ENCODE data around the gene LRRC61.

The LRRC61 gene

DNA sequence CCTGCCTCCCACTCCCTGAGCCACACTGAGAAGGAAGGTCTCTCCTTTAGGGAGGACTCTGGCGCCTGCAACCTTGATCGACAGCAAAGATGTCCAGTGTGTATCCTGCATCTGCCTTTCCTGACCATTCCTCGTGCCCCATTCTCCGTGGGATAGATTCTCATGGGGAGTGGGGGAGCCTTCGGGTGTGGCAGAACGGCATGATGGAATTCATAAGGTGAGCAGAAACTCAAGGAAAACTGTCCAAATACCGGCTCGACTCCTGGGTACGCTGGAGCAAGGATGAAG lies 18.9 kb downstream of the LRRC61 start:
- ChIA-PET POLR2A (no interaction called here), CTCF (no interaction called here)
- TF ChIP-seq ZNF544 (tag by site-specific recombination; IDR thresholded peaks at IDR 0.05) (no peak), ZNF266 (tag by site-specific recombination; IDR thresholded peaks at IDR 0.05; ENCODE audit: low read depth) (no peak), ZSCAN16 (tag by site-specific recombination; IDR thresholded peaks at IDR 0.05) (no peak), ZNF777 (tag by site-specific recombination; IDR thresholded peaks at IDR 0.05; ENCODE audit: borderline replicate concordance) (no peak), ZNF530 (tag by site-specific recombination; IDR thresholded peaks at IDR 0.05; ENCODE audit: low read depth) (no peak), ZNF580 (tag by site-specific recombination; IDR thresholded peaks at IDR 0.05) (no peak), KLF16 (tag by site-specific recombination; IDR thresholded peaks at IDR 0.05) (no peak), ZNF621 (tag by site-specific recombination; IDR thresholded peaks at IDR 0.05) (no peak), ZNF426 (tag by site-specific recombination; IDR thresholded peaks at IDR 0.05) (no peak), ZNF639 (tag by site-specific recombination; IDR thresholded peaks at IDR 0.05) (no peak), ZNF433 (tag by site-specific recombination; IDR thresholded peaks at IDR 0.05; ENCODE audit: low read depth) (no peak)
- TF ChIP-seq, protein P1, sequence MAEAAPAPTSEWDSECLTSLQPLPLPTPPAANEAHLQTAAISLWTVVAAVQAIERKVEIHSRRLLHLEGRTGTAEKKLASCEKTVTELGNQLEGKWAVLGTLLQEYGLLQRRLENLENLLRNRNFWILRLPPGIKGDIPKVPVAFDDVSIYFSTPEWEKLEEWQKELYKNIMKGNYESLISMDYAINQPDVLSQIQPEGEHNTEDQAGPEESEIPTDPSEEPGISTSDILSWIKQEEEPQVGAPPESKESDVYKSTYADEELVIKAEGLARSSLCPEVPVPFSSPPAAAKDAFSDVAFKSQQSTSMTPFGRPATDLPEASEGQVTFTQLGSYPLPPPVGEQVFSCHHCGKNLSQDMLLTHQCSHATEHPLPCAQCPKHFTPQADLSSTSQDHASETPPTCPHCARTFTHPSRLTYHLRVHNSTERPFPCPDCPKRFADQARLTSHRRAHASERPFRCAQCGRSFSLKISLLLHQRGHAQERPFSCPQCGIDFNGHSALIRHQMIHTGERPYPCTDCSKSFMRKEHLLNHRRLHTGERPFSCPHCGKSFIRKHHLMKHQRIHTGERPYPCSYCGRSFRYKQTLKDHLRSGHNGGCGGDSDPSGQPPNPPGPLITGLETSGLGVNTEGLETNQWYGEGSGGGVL (tag by site-specific recombination; IDR thresholded peaks at IDR 0.05), result no peak
- TF ChIP-seq, protein P2, sequence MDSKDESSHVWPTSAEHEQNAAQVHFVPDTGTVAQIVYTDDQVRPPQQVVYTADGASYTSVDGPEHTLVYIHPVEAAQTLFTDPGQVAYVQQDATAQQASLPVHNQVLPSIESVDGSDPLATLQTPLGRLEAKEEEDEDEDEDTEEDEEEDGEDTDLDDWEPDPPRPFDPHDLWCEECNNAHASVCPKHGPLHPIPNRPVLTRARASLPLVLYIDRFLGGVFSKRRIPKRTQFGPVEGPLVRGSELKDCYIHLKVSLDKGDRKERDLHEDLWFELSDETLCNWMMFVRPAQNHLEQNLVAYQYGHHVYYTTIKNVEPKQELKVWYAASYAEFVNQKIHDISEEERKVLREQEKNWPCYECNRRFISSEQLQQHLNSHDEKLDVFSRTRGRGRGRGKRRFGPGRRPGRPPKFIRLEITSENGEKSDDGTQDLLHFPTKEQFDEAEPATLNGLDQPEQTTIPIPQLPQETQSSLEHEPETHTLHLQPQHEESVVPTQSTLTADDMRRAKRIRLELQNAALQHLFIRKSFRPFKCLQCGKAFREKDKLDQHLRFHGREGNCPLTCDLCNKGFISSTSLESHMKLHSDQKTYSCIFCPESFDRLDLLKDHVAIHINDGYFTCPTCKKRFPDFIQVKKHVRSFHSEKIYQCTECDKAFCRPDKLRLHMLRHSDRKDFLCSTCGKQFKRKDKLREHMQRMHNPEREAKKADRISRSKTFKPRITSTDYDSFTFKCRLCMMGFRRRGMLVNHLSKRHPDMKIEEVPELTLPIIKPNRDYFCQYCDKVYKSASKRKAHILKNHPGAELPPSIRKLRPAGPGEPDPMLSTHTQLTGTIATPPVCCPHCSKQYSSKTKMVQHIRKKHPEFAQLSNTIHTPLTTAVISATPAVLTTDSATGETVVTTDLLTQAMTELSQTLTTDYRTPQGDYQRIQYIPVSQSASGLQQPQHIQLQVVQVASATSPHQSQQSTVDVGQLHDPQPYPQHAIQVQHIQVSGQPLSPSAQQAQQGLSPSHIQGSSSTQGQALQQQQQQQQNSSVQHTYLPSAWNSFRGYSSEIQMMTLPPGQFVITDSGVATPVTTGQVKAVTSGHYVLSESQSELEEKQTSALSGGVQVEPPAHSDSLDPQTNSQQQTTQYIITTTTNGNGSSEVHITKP (tag by site-specific recombination; IDR thresholded peaks at IDR 0.05), result no peak
- TF ChIP-seq, protein P3, sequence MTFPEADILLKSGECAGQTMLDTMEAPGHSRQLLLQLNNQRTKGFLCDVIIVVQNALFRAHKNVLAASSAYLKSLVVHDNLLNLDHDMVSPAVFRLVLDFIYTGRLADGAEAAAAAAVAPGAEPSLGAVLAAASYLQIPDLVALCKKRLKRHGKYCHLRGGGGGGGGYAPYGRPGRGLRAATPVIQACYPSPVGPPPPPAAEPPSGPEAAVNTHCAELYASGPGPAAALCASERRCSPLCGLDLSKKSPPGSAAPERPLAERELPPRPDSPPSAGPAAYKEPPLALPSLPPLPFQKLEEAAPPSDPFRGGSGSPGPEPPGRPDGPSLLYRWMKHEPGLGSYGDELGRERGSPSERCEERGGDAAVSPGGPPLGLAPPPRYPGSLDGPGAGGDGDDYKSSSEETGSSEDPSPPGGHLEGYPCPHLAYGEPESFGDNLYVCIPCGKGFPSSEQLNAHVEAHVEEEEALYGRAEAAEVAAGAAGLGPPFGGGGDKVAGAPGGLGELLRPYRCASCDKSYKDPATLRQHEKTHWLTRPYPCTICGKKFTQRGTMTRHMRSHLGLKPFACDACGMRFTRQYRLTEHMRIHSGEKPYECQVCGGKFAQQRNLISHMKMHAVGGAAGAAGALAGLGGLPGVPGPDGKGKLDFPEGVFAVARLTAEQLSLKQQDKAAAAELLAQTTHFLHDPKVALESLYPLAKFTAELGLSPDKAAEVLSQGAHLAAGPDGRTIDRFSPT (tag by site-specific recombination; IDR thresholded peaks at IDR 0.05), result no peak
- no peak overlapping the region for H3K27ac ChIP-seq (ENCODE audit: extremely low read depth, low read depth, low read length)
- H3K4me1 ChIP-seq (ENCODE audit: control insufficient read depth, insufficient read depth, low read length), result no peaks in the 10 kb centered on the region
- H3K36me3 ChIP-seq (ENCODE audit: control insufficient read depth in 2 of 2, insufficient read depth in 1 of 2, low read length in 2 of 2), result peaks cover 0 to 16% of the 10 kb centered on the region in 2 experiments; a peak in 1 of 3 replicates
- H3K4me3 ChIP-seq (ENCODE audit: low read depth, low read length), result no peak overlapping the region
- H3K9me3 ChIP-seq (ENCODE audit: control insufficient read depth, insufficient read depth, low read depth, low read length), result no peaks in the 10 kb centered on the region

GRCh38 chr7:150343225-150343624 lies 20.1 kb downstream of the LRRC61 start:
- peaks cover 0 to 4% of the 10 kb centered on the region in 2 experiments; a peak in 1 of 3 replicates for H3K36me3 ChIP-seq (ENCODE audit: control insufficient read depth in 2 of 2, insufficient read depth in 1 of 2, low read length in 2 of 2)
- H3K9me3 ChIP-seq (ENCODE audit: control insufficient read depth, insufficient read depth, low read depth, low read length), result no peaks in the 10 kb centered on the region
- no peak overlapping the region for H3K4me3 ChIP-seq (ENCODE audit: low read depth, low read length)
- H3K4me1 ChIP-seq (ENCODE audit: control insufficient read depth, insufficient read depth, low read length), result no peaks in the 10 kb centered on the region
- POLR2A ChIA-PET, result no interaction called here
- TF ChIP-seq ZNF639 (tag by site-specific recombination; IDR thresholded peaks at IDR 0.05), result no peak
- TF ChIP-seq ZNF239 (tag by site-specific recombination; IDR thresholded peaks at IDR 0.05), result no peak
- TF ChIP-seq ZNF777 (tag by site-specific recombination; IDR thresholded peaks at IDR 0.05; ENCODE audit: borderline replicate concordance), result no peak
- no peak overlapping the region for H3K27ac ChIP-seq (ENCODE audit: extremely low read depth, low read depth, low read length)
- CTCF ChIA-PET, result interaction anchor here (1.6 kb wide), 1 partner anchor 13 kb away, joined by 5 read pairs; no protein-coding TSS in a partner anchor
